Parathyroid adenoma (tissue), 2 donors: ENCODE measurements around the gene TEX19.

Experiments
- H2AFZ ChIP-seq: fragments of 300-600 bp; sonication (generic); one replicate; pipeline ENCODE4 v1.7.0; 2017; ENCODE audit warnings: antibody characterized with exemption, mild to moderate bottlenecking
- H3K27ac ChIP-seq: fragments of 300-600 bp; sonication (generic); one replicate; pipeline ENCODE4 v1.7.0; 2017
- H3K27me3 ChIP-seq: fragments of 300-600 bp; sonication (generic); one replicate; pipeline ENCODE4 v1.7.0; 2017; ENCODE audit warnings: low read length; ENCODE audit not compliant: control insufficient read depth, insufficient read depth
- H3K36me3 ChIP-seq: fragments of 300-600 bp; sonication (generic); one replicate; pipeline ENCODE4 v1.7.0; 2017; ENCODE audit warnings: low read length; ENCODE audit not compliant: control insufficient read depth, insufficient read depth
- H3K4me1 ChIP-seq: fragments of 300-600 bp; sonication (generic); one replicate; pipeline ENCODE4 v1.7.0; 2017; ENCODE audit warnings: control low read depth
- H3K4me2 ChIP-seq: fragments of 300-600 bp; sonication (generic); one replicate; pipeline ENCODE4 v1.7.0; 2017; ENCODE audit warnings: low read length
- H3K4me3 ChIP-seq: fragments of 300-600 bp; sonication (generic); one replicate; pipeline ENCODE4 v1.7.0; 2017; ENCODE audit warnings: low read depth, low read length
- H3K79me2 ChIP-seq: fragments of 300-600 bp; sonication (generic); one replicate; pipeline ENCODE4 v1.7.0; 2017; ENCODE audit warnings: control low read depth
- H3K9ac ChIP-seq: fragments of 300-600 bp; sonication (generic); one replicate; pipeline ENCODE4 v1.7.0; 2017; ENCODE audit warnings: mild to moderate bottlenecking
- H3K9me3 ChIP-seq: fragments of 300-600 bp; sonication (generic); one replicate; pipeline ENCODE4 v1.7.0; 2017; ENCODE audit warnings: low read length; ENCODE audit not compliant: control insufficient read depth
- TF ChIP-seq, protein P1 (sequence below): fragments of 300-600 bp; sonication (generic); IDR thresholded peaks from one replicate; pipeline ENCODE4 v1.7.0; 2017; ENCODE audit warnings: antibody characterized with exemption, mild to moderate bottlenecking
- donor health status: primary hyperparathyroidism.

Gene TEX19

GRCh38 chr17:82388223-82388921 lies 29.3 kb downstream of the TEX19 start:
- Histone ChIP-seq H3K9me3 (no peaks in the 10 kb centered on the region), H3K27ac (no peak overlapping the region), H3K4me3 (no peak overlapping the region), H2AFZ (no peak overlapping the region), H3K9ac (no peak overlapping the region), H3K79me2 (no peaks in the 10 kb centered on the region), H3K4me2 (no peak overlapping the region), H3K4me1 (peaks cover 10% of the 10 kb centered on the region), H3K27me3 (no peaks in the 10 kb centered on the region), H3K36me3 (no peaks in the 10 kb centered on the region)
- TF ChIP-seq, protein P1, sequence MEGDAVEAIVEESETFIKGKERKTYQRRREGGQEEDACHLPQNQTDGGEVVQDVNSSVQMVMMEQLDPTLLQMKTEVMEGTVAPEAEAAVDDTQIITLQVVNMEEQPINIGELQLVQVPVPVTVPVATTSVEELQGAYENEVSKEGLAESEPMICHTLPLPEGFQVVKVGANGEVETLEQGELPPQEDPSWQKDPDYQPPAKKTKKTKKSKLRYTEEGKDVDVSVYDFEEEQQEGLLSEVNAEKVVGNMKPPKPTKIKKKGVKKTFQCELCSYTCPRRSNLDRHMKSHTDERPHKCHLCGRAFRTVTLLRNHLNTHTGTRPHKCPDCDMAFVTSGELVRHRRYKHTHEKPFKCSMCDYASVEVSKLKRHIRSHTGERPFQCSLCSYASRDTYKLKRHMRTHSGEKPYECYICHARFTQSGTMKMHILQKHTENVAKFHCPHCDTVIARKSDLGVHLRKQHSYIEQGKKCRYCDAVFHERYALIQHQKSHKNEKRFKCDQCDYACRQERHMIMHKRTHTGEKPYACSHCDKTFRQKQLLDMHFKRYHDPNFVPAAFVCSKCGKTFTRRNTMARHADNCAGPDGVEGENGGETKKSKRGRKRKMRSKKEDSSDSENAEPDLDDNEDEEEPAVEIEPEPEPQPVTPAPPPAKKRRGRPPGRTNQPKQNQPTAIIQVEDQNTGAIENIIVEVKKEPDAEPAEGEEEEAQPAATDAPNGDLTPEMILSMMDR, result no peak

GRCh38 chr17:82388922-82389283 lies 29.9 kb downstream of the TEX19 start:
- H3K36me3 ChIP-seq, result no peaks in the 10 kb centered on the region
- H3K4me1 ChIP-seq, result peaks cover 10% of the 10 kb centered on the region
- no peaks in the 10 kb centered on the region for H3K9me3 ChIP-seq
- H3K27me3 ChIP-seq, result no peaks in the 10 kb centered on the region
- TF ChIP-seq, protein P1, result no peak
- no peak overlapping the region for H3K4me2 ChIP-seq
- no peaks in the 10 kb centered on the region for H3K79me2 ChIP-seq
- H3K9ac ChIP-seq, result no peak overlapping the region
- no peak overlapping the region for H2AFZ ChIP-seq
- H3K27ac ChIP-seq, result no peak overlapping the region
- H3K4me3 ChIP-seq, result no peak overlapping the region

GRCh38 chr17:82389379-82389778 lies 30.3 kb downstream of the TEX19 start:
- Histone ChIP-seq H3K4me2 (no peak overlapping the region), H3K9ac (no peak overlapping the region), H2AFZ (no peak overlapping the region), H3K4me1 (peaks cover 7% of the 10 kb centered on the region), H3K27me3 (no peaks in the 10 kb centered on the region), H3K36me3 (no peaks in the 10 kb centered on the region), H3K27ac (no peak overlapping the region), H3K9me3 (no peaks in the 10 kb centered on the region), H3K4me3 (no peak overlapping the region), H3K79me2 (no peaks in the 10 kb centered on the region)
- TF ChIP-seq, protein P1, result no peak

- Histone ChIP-seq H3K4me2 (no peak overlapping the region), H2AFZ (no peak overlapping the region), H3K4me3 (no peak overlapping the region), H3K27ac (no peak overlapping the region), H3K27me3 (no peaks in the 10 kb centered on the region), H3K4me1 (no peaks in the 10 kb centered on the region), H3K9ac (no peak overlapping the region), H3K36me3 (no peaks in the 10 kb centered on the region), H3K79me2 (no peaks in the 10 kb centered on the region), H3K9me3 (no peaks in the 10 kb centered on the region)
- TF ChIP-seq, protein P1, result no peak
Measured at GRCh38 chr17:82390015-82390859, 31.2 kb downstream of the TEX19 start.
